ENCODE data around the gene PCGF3. TPM values are rescaled to one million over a fixed set of nuclear protein-coding genes. Genes with fewer than 3 reads are reported as not detected.

The PCGF3 gene
- total RNA-seq, 1 experiment from 2014 or later = 31.5 TPM

DNA sequence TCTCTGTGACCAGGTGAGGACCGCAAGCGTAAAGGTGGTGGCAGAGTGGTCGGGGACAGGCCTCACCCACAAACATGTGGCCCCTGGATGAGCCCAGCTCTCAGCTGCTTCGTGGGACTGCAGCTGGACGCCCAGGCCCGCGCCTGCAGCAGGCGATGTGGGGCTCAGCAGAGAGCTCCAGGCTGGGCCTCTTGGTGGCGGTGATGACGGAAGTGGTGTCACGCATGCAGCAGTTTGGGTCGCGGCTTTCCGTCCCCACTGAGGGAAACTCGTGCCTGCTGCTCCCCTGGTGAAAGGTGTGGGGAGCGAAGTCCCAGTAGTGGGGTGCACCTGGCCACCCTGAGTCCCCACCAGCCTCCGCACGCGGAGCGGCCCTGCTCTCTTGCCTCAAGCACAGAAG is 26.9 kb downstream of the PCGF3 start:
- no peak for DNase-seq
- H2AFZ ChIP-seq (ENCODE audit: low read length) = no peak overlapping the region
- no peaks in the 10 kb centered on the region for H3F3A ChIP-seq (ENCODE audit: low read length, unreplicated experiment)
- no peaks in the 10 kb centered on the region for H3K27me3 ChIP-seq (ENCODE audit: low read length)
- H3K9ac ChIP-seq (ENCODE audit: low read length) = no peak overlapping the region
- BruUV-seq (replicated peaks) = no TSS peak
- peaks cover 7% of the 10 kb centered on the region for H3K36me3 ChIP-seq (ENCODE audit: low read depth, low read length)
- H3K4me1 ChIP-seq (ENCODE audit: insufficient read depth, low read length) = no peaks in the 10 kb centered on the region
- no peak overlapping the region for H3K4me2 ChIP-seq (ENCODE audit: low read length)
- H3K9me3 ChIP-seq (ENCODE audit: low read length) = no peaks in the 10 kb centered on the region
- ATAC-seq = no peak
- ChIA-PET CTCF (no interaction called here), POLR2A (ENCODE audit: unreplicated experiment) (no interaction called here)
- no peak overlapping the region for H3K27ac ChIP-seq (ENCODE audit: low read length)
- intact Hi-C loops (cut with micrococcal nuclease) = no loop called here
- H3K79me2 ChIP-seq (ENCODE audit: low read length) = 0 out of 2 replicates have a peak, but pooled peaks cover 4% of the 10 kb centered on the region
- TF ChIP-seq, protein P1, sequence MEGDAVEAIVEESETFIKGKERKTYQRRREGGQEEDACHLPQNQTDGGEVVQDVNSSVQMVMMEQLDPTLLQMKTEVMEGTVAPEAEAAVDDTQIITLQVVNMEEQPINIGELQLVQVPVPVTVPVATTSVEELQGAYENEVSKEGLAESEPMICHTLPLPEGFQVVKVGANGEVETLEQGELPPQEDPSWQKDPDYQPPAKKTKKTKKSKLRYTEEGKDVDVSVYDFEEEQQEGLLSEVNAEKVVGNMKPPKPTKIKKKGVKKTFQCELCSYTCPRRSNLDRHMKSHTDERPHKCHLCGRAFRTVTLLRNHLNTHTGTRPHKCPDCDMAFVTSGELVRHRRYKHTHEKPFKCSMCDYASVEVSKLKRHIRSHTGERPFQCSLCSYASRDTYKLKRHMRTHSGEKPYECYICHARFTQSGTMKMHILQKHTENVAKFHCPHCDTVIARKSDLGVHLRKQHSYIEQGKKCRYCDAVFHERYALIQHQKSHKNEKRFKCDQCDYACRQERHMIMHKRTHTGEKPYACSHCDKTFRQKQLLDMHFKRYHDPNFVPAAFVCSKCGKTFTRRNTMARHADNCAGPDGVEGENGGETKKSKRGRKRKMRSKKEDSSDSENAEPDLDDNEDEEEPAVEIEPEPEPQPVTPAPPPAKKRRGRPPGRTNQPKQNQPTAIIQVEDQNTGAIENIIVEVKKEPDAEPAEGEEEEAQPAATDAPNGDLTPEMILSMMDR (conservative IDR thresholded peaks at IDR 0.05; ENCODE audit: low read depth, low read length) = no peak
- TF ChIP-seq EZH2phosphoT487 (IDR thresholded peaks at IDR 0.05; ENCODE audit: borderline replicate concordance, low read length) (no peak), EZH2 (IDR thresholded peaks at IDR 0.05; ENCODE audit: low read length, unreplicated experiment) (no peak)
- H3K4me3 ChIP-seq (ENCODE audit: low read length) = no peak overlapping the region
- H3K9me2 ChIP-seq (replicated peaks; ENCODE audit: low read length) = no peaks in the 10 kb centered on the region
- no peaks in the 10 kb centered on the region for H4K20me1 ChIP-seq (ENCODE audit: low read length)

DNA sequence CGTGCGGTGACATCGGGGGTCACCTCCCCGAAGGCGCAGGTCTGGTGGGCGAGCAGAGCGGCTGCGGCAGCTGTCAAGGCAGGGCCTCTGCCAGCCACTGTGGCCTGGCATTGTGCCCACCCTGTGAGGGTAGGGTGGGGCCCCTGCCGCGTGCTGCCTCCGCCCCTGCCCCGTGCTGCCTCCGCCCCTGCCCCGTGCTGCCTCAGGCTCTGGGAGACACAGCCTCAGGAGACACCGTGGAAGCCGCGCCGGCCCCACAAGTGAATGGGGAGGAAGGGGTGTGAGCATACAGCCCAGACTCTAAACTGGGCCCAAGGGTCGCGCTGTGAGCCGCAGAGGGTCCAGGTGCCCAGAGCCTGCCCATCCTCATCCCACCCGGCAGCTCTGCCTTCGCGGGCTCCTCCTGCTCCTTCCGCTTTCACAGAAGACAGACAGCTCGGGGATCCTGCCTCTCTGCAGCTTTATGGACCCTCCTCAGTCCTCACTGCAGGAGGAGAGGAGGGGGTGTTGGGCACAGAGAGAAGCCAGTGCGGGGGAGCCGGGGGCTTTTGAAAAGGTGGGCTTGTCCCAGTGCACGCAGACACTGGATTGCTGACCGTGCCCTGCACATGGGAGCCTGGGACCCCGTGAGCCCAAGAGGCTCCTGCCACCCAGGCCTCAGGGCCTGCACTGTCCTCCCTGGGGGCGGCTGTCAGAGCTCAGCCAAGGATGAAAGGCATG is 27.4 kb downstream of the PCGF3 start:
- Histone ChIP-seq H4K20me1 (ENCODE audit: low read length) (no peaks in the 10 kb centered on the region), H3K27me3 (ENCODE audit: low read length) (no peaks in the 10 kb centered on the region), H3K36me3 (ENCODE audit: low read depth, low read length) (peaks cover 7% of the 10 kb centered on the region), H3K79me2 (ENCODE audit: low read length) (0 out of 2 replicates have a peak, but pooled peaks cover under 1% of the 10 kb centered on the region), H3K4me1 (ENCODE audit: insufficient read depth, low read length) (no peaks in the 10 kb centered on the region), H3K9me3 (ENCODE audit: low read length) (no peaks in the 10 kb centered on the region), H3K9me2 (replicated peaks; ENCODE audit: low read length) (no peaks in the 10 kb centered on the region), H3K4me2 (ENCODE audit: low read length) (no peak overlapping the region), H3K9ac (ENCODE audit: low read length) (no peak overlapping the region), H2AFZ (ENCODE audit: low read length) (no peak overlapping the region), H3F3A (ENCODE audit: low read length, unreplicated experiment) (no peaks in the 10 kb centered on the region), H3K27ac (ENCODE audit: low read length) (no peak overlapping the region), H3K4me3 (ENCODE audit: low read length) (no peak overlapping the region)
- TF ChIP-seq, protein P1 (conservative IDR thresholded peaks at IDR 0.05; ENCODE audit: low read depth, low read length) = no peak
- TF ChIP-seq EZH2phosphoT487 (IDR thresholded peaks at IDR 0.05; ENCODE audit: borderline replicate concordance, low read length) = no peak
- TF ChIP-seq EZH2 (IDR thresholded peaks at IDR 0.05; ENCODE audit: low read length, unreplicated experiment) = no peak
- DNase-seq = no peak
- no peak for ATAC-seq
- POLR2A ChIA-PET (ENCODE audit: unreplicated experiment) = no interaction called here
- no TSS peak for BruUV-seq (replicated peaks)
- intact Hi-C loops (cut with micrococcal nuclease) = no loop called here
- CTCF ChIA-PET = no interaction called here

DNA sequence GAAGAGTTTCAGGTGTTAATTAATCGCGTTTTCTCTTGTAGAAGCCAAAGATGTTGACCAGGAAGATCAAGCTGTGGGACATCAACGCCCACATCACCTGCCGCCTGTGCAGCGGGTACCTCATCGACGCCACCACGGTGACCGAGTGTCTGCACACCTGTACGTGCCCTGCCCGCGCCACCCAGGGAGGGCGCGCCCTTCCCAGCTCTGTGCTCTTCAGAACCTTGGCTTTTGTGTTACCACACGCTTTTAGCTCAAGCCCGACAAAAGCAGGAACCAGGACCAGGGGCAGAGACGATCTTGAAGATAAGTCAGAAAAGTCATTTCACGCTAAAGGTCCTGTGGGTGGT is 28.0 kb downstream of the PCGF3 start:
- Histone ChIP-seq H3K4me1 (ENCODE audit: insufficient read depth, low read length) (no peaks in the 10 kb centered on the region), H2AFZ (ENCODE audit: low read length) (no peak overlapping the region), H3K79me2 (ENCODE audit: low read length) (no peaks in the 10 kb centered on the region), H3K4me2 (ENCODE audit: low read length) (no peak overlapping the region), H3K9ac (ENCODE audit: low read length) (no peak overlapping the region), H3K4me3 (ENCODE audit: low read length) (no peak overlapping the region), H3K9me2 (replicated peaks; ENCODE audit: low read length) (no peaks in the 10 kb centered on the region), H3K27me3 (ENCODE audit: low read length) (no peaks in the 10 kb centered on the region), H3K9me3 (ENCODE audit: low read length) (no peaks in the 10 kb centered on the region), H4K20me1 (ENCODE audit: low read length) (no peaks in the 10 kb centered on the region), H3K36me3 (ENCODE audit: low read depth, low read length) (peaks cover 7% of the 10 kb centered on the region), H3F3A (ENCODE audit: low read length, unreplicated experiment) (no peaks in the 10 kb centered on the region), H3K27ac (ENCODE audit: low read length) (no peak overlapping the region)
- no peak for ATAC-seq
- BruUV-seq (replicated peaks) = no TSS peak
- DNase-seq = no peak
- CTCF ChIA-PET = no interaction called here
- intact Hi-C loops (cut with micrococcal nuclease) = no loop called here
- POLR2A ChIA-PET (ENCODE audit: unreplicated experiment) = no interaction called here
- TF ChIP-seq, protein P1 (conservative IDR thresholded peaks at IDR 0.05; ENCODE audit: low read depth, low read length) = no peak
- TF ChIP-seq EZH2phosphoT487 (IDR thresholded peaks at IDR 0.05; ENCODE audit: borderline replicate concordance, low read length) (no peak), EZH2 (IDR thresholded peaks at IDR 0.05; ENCODE audit: low read length, unreplicated experiment) (no peak)
